DMS153 treated with DMSO at 0.1 percent for 48 hours (cell line): ENCODE measurements around the gene ATF1.
"Not testable (repeated sequence)": the region's sequence is repeated elsewhere in the genome, so short reads cannot be mapped to it uniquely, and the experiment has no call there.

Source experiments
- DNase-seq: peaks from one replicate; lab custom pipeline; 2025; ENCODE audit not compliant: unreplicated experiment; lab: John Stamatoyannopoulos, UW

The ATF1 gene

GRCh38 chr12:50790081-50790480, 26.2 kb downstream of the ATF1 start:
- DNase-seq: no peak

DNA sequence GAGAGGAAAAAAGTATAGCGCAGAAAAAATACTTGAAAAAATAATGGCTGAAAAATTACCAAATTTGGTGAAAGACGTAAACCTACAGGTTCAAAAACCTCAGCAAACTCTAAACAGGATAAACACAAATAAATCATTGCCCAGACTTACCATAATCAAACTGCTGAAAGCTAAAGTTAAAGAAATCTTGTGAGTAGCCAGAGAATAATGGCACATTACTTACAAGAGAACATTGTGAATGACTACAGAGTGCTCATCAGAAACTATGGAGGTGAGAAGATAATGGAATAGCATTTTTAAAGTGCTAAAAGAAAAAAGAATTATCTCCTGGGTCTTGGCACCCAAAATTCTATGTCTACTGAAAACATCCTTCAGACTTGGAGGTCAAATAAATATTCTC, 36.0 kb downstream of the ATF1 start:
- no peak for DNase-seq

DNA sequence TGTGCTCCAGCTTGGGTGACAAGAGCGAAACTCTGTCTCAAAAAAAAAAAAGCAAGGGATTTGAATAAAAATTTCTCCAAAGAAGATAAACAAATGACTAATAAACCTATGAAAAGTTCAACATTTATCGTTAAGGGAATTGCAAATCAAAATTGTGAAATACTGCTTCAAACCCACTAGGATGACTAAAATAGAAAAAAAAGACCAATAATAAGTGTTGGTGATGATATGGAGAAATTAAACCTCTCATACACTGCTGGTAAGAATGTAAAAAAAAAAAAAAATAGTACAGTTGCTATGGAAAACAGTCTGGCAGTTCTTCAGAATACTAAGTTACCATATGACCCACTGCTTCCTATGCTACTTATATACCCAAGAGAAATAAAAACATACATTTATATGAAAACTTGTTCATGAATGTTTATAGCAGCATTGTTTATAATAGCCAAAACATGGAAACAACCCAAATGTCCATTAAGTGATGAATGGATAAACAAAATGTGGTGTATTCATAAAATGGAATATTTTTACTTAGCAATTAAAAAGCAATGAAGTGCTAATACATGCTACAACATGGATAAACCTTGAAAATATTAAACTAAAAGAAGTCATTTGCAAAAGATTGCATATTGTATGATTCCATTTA, 39.5 kb downstream of the ATF1 start:
- DNase-seq: no peak

- DNase-seq: no peak
Observed at GRCh38 chr12:50806176-50806575, 42.3 kb downstream of the ATF1 start.

DNA sequence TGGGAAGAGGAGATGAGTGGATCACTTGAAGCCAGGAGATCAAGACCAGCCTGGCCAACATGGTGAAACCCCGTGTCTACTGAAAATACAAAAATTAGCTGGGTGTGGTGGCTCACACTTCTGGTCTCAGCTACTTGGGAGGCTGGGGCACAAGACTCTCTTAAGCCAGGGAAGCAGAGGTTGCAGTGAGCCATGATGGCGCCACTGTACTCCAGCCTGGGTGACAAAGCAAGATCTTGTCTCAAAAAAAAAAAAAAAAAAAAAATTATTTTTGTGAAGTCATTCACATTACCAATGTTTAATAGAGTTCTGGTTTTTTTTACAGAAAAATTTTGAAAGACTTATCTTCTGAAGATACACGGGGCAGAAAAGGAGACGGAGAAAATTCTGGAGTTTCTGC, 45.2 kb downstream of the ATF1 start:
- DNase-seq: not testable (repeated sequence)

DNA sequence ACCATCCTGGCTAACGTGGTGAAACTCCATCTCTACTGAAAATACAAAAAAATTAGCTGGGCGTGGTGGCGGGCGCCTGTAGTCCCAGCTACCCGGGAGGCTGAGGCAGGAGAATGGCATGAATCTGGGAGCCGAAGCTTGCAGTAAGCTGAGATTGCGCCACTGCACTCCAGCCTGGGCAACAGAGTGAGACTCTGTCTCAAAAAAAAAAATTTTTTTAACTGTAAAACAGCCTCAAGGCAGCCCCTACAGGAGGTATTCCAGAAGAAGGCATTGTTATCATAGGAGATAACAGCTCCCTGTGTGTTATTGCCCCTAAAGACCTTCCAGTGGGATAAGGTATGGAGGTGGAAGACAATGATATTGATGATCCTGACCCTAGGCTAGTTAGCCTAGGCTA, 51.0 kb downstream of the ATF1 start:
- DNase-seq: not testable (repeated sequence)

GRCh38 chr12:50820177-50820576, 56.3 kb downstream of the ATF1 start:
- no peak for DNase-seq

DNA sequence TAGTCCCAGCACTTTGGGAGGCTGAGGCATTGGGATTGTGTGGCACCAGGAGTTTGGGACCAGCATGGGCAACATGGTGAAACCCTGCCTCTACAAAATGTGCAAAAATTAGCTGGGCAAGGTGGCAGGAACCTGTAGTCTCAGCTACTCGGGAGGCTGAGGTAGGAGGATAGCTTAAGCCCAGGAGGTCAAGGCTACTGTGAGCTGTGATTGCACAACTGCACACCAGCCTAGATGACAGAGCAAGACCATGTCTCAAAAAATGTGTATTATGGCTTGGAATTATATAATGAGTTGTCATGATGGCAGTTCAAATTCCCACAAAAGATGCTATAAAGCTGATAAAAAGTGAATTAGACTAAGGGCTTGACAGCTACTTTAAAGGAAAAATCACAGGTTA, 58.2 kb downstream of the ATF1 start:
- no peak for DNase-seq

- DNase-seq: not testable (repeated sequence)
Observed at GRCh38 chr12:50823724-50824123, 59.8 kb downstream of the ATF1 start.

- DNase-seq: no peak
Observed at GRCh38 chr12:50824914-50825313, 61.0 kb downstream of the ATF1 start.

GRCh38 chr12:50825372-50825838, 61.5 kb downstream of the ATF1 start:
- peak; percentile 13 for DNase-seq

GRCh38 chr12:50828121-50828520, 64.2 kb downstream of the ATF1 start:
- DNase-seq: no peak

- DNase-seq: no peak
Observed at GRCh38 chr12:50828886-50829285, 65.0 kb downstream of the ATF1 start.

GRCh38 chr12:50833801-50834200, 69.9 kb downstream of the ATF1 start:
- DNase-seq: not testable (repeated sequence)

- no peak for DNase-seq
Observed at GRCh38 chr12:50839042-50839441, 75.1 kb downstream of the ATF1 start.

DNA sequence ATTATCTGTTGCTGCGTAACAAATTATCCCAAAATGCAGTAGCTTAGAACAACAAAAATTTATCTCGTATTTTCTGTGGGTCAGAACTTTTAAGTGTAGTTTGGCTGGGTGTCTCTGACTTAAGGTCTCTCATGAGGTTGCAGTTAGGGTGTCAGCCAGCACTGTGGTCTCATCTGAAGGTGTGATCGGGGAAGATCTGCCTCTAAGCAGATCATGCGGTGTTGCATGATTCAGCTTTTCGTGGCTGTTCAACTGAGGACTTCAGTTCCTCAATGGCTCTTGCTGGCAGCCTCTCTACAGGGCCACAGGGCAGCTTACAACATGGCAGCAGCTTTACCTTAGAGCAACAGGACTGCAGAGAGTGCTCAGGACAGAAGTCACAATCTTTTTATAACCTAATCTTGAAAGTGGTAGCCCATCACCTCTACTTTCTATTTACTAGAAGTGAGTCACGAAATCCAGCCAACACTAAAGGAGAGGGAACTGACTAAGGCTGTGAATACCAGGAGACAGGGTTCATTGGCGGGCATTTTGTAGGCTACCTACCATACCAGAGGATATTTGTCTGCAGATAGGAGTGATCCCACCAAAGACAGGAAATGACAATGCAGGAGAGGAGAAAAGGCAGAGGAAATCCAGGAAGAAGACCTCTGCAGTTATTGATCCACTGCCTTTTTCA, 77.0 kb downstream of the ATF1 start:
- DNase-seq: no peak

DNA sequence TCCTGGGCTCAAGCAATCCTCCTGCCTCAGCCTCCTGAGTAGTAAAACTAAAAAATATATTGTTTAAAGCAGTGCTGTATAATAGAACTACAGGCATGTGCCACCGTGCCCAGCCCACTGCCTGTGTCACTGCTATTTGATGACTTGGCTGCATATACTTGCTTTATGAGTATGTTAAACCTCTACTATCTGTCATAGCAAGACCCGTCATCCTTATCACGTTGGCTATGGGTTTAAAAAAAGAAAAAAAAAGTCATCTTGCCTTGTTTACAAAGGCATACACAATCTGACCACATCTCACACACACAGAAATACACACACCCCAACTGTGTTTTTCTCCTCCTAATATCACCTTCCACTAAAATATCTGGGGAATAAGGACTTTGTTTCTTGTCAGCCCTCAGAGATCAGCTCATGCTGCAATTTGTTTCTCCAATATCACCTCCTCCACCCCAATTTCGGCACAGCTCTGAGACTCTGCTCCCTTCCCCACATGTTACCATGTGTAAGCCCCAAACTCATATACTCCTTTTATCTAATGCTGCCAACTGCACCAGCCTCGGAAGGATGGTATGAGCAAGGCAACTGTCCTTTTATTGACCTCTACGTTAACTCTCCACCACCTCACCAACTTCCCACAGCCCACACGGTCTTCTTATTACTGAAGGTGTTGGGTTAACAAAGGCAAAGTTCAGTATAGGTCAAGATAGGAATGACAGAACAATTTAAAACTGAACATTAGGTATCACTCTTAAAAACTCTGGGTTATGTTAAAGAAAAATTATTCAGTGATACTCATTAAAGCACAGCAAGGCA, 78.0 kb downstream of the ATF1 start:
- no peak for DNase-seq

GRCh38 chr12:50842637-50843493, 79.0 kb downstream of the ATF1 start, which contains the start of gene TMPRSS12:
Gene TMPRSS12, plus strand, starts transcription at chr12:50842926. Its CDS starts 39 bp downstream, at chr12:50842965.
- no peak for DNase-seq

- DNase-seq: no peak
Observed at GRCh38 chr12:50845021-50845647, 81.2 kb downstream of the ATF1 start.

DNA sequence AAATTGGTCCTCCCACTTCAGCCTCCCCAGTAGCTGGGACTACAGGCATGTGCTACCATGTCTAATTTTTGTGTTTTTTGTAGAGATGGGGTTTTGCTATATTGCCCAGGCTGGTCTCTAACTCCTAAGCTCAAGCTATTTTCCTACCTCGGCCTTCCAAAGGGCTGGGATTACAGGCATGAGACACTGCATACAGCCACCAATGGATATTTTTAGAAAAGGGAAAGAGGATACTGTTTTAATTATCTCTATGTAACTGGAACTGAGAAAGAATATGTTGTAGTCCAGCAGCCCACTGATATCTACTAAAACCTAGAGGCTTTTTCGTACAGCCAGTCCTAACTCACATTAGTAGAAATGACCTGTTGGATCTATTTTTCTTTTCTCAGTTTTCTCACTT, 85.1 kb downstream of the ATF1 start:
- no peak for DNase-seq
